HEK293T (cell line): ENCODE data around the gene MAST2.

Experiments
- FOXM1 ChIP-seq: fragments of 450-650 bp; IDR thresholded peaks from 2 replicates; pipeline ENCODE4 v1.6.1; 2017; ENCODE audit warnings: mild to moderate bottlenecking, borderline replicate concordance
- SP1 ChIP-seq: fragments of 450-650 bp; IDR thresholded peaks from 2 replicates; pipeline ENCODE4 v1.6.1; 2017
- SUZ12 ChIP-seq: fragments of 450-650 bp; IDR thresholded peaks from 2 replicates; pipeline ENCODE4 v1.6.1; 2016; ENCODE audit warnings: mild to moderate bottlenecking
- TARDBP ChIP-seq: fragments of 450-650 bp; IDR thresholded peaks from 2 replicates; pipeline ENCODE4 v1.6.1; 2016

DNA sequence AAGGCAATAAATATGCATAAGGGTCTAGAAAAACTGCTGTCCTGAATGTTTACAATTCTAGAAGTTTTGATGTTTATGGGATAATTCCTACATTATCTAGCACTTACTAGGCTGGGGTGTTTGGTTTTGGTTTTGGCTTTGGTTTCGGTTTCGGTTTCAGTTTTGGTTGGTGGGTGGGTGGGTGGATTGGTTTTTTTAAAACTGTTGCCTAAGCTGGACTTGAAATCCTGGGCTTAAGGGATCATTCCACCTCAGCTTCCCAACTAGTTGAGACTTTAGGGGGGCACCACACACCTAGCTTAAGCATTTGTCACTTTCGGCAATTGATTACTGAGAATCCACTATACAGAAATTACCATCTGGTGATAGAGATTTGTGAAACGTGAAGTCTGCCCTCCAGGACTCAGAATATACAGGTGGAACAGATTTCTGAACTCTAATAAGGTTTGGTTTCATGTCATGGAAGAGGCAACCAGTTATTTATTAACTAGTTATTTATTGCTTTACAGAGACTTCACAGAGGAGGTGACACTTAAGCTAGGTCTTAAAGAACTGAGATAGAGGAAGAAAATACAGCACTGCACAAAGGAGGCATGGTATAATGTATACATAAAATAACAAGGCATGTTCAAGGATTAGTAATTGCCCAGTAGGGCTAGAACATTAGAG, 259.4 kb downstream of the MAST2 start:
- TF ChIP-seq SP1 (no peak), SUZ12 (no peak), FOXM1 (no peak), TARDBP (no peak)
